Hepatocyte (in vitro differentiated cells): ENCODE measurements around the gene VCAN. TPM values are rescaled to one million over a fixed set of nuclear protein-coding genes. Genes with fewer than 3 reads are reported as not detected.

ENCODE experiments used
- DNase-seq: peaks from one replicate; pipeline ENCODE4 v3.0.0-alpha.2; 2016; ENCODE audit warnings: low spot score
- H2AFZ ChIP-seq: fragments of 200-600 bp; sonication (generic); 2 replicates; pipeline ENCODE4 v1.6.0; 2016; ENCODE audit warnings: antibody characterized with exemption, mild to moderate bottlenecking
- H3K27ac ChIP-seq: fragments of 200-600 bp; sonication (generic); 2 replicates; pipeline ENCODE4 v1.5.1; 2016; ENCODE audit warnings: mild to moderate bottlenecking
- H3K27me3 ChIP-seq: fragments of 200-600 bp; sonication (generic); 2 replicates; pipeline ENCODE4 v1.6.1; 2016
- H3K36me3 ChIP-seq: fragments of 200-600 bp; sonication (generic); replicated peaks from 2 replicates; pipeline ENCODE4 v1.5.1; 2016; ENCODE audit warnings: low read depth; ENCODE audit not compliant: insufficient read depth
- H3K4me1 ChIP-seq: fragments of 200-600 bp; sonication (generic); 2 replicates; pipeline ENCODE4 v1.5.1; 2016; ENCODE audit warnings: mild to moderate bottlenecking, moderate library complexity; ENCODE audit not compliant: insufficient read depth
- H3K4me2 ChIP-seq: fragments of 200-600 bp; sonication (generic); 2 replicates; pipeline ENCODE4 v1.6.0; 2016
- H3K4me3 ChIP-seq: fragments of 200-600 bp; sonication (generic); 2 replicates; pipeline ENCODE4 v1.5.1; 2016; ENCODE audit warnings: mild to moderate bottlenecking
- H3K79me2 ChIP-seq: fragments of 200-600 bp; sonication (generic); 2 replicates; pipeline ENCODE4 v1.6.0; 2017; ENCODE audit warnings: mild to moderate bottlenecking
- H3K9me2 ChIP-seq: fragments of 200-600 bp; sonication (generic); replicated peaks from 2 replicates; pipeline ENCODE4 v1.6.0; 2017; ENCODE audit warnings: mild to moderate bottlenecking; ENCODE audit not compliant: insufficient read depth
- H3K9me3 ChIP-seq: fragments of 200-600 bp; sonication (generic); 2 replicates; pipeline ENCODE4 v1.5.1; 2016; ENCODE audit warnings: low read depth, mild to moderate bottlenecking
- H4K20me1 ChIP-seq: fragments of 200-600 bp; sonication (generic); 2 replicates; pipeline ENCODE4 v1.6.0; 2016; ENCODE audit warnings: mild to moderate bottlenecking; ENCODE audit not compliant: insufficient read depth, poor library complexity, severe bottlenecking
- CTCF ChIP-seq: fragments of 200-600 bp; sonication (generic); IDR thresholded peaks from 2 replicates; pipeline ENCODE4 v1.5.1; 2016; ENCODE audit warnings: antibody characterized with exemption, mild to moderate bottlenecking; ENCODE audit not compliant: poor library complexity
- EZH2 ChIP-seq: fragments of 200-600 bp; sonication (generic); IDR thresholded peaks from 2 replicates; pipeline ENCODE4 v1.6.1; 2016; ENCODE audit warnings: antibody characterized with exemption, mild to moderate bottlenecking, borderline replicate concordance
- EZH2phosphoT487 ChIP-seq: fragments of 200-600 bp; sonication (generic); IDR thresholded peaks from one replicate; pipeline ENCODE4 v1.6.1; 2018; ENCODE audit warnings: antibody characterized with exemption, mild to moderate bottlenecking, low read depth, moderate library complexity; ENCODE audit not compliant: unreplicated experiment, severe bottlenecking
- WGBS: methylation state at CpG from one replicate; pipeline ENCODE4 v1.1.6; 2016; ENCODE audit warnings: low lambda C conversion rate; ENCODE audit errors: missing lambda C conversion rate; 5-methylcytosine and 5-hydroxymethylcytosine counted together
- polyA plus RNA-seq: library from polyadenylated mRNA; unstranded; fragments of >200 nt; fragmentation: Nextera tagmentation; extraction: Ambion mirVana; gene quantifications from 2 replicates; pipeline ENCODE4 v1.2.1, GENCODE V29; 2016
- total RNA-seq: library from RNA; depleted of rRNA; stranded (reverse); fragments of >200 nt; gene quantifications from 2 replicates; pipeline ENCODE4 v1.2.3, GENCODE V29; 2014

VCAN gene
- total and polyA plus RNA-seq, 2 experiments from 2014 or later: 104 to 398 TPM

- Histone ChIP-seq H3K36me3 (no peaks in the 10 kb centered on the region), H3K27ac (peak overlapping the region; percentile 31), H3K4me1 (peaks cover 7% of the 10 kb centered on the region), H3K4me2 (no peak overlapping the region), H3K4me3 (no peak overlapping the region), H3K9me3 (no peaks in the 10 kb centered on the region), H3K79me2 (peaks cover 16% of the 10 kb centered on the region), H2AFZ (no peak overlapping the region), H3K9me2 (no peaks in the 10 kb centered on the region), H3K27me3 (no peaks in the 10 kb centered on the region), H4K20me1 (no peaks in the 10 kb centered on the region)
- TF ChIP-seq EZH2phosphoT487: no peak
- no peak for TF ChIP-seq EZH2
- TF ChIP-seq CTCF: no peak
- WGBS: 80% methylated on average over 2 of the region's 2 CpGs
- DNase-seq: no peak
Observed at GRCh38 chr5:83528439-83528769, 56.9 kb downstream of the VCAN start.

GRCh38 chr5:83530193-83530592 is 58.6 kb downstream of the VCAN start:
- H3K27ac ChIP-seq: peak overlapping the region; percentile 6

GRCh38 chr5:83531661-83532060 is 60.1 kb downstream of the VCAN start:
- 69% methylated on average over 1 of the region's 1 CpG for WGBS
- no peak for DNase-seq
- no peaks in the 10 kb centered on the region for H3K4me1 ChIP-seq
- H3K4me2 ChIP-seq: no peak overlapping the region
- no peaks in the 10 kb centered on the region for H3K36me3 ChIP-seq
- no peak overlapping the region for H3K4me3 ChIP-seq
- H3K9me3 ChIP-seq: no peaks in the 10 kb centered on the region
- TF ChIP-seq CTCF (no peak), EZH2 (no peak), EZH2phosphoT487 (no peak)
- H3K79me2 ChIP-seq: peaks cover 16% of the 10 kb centered on the region
- no peak overlapping the region for H2AFZ ChIP-seq
- H3K27me3 ChIP-seq: no peaks in the 10 kb centered on the region
- no peak overlapping the region for H3K27ac ChIP-seq
- H4K20me1 ChIP-seq: no peaks in the 10 kb centered on the region
- H3K9me2 ChIP-seq: no peaks in the 10 kb centered on the region

More at GRCh38 chr5:83530193-83530592, 58.6 kb downstream of the VCAN start:
- Histone ChIP-seq H3K27me3 (no peaks in the 10 kb centered on the region), H3K9me3 (no peaks in the 10 kb centered on the region), H4K20me1 (no peaks in the 10 kb centered on the region), H3K79me2 (peaks cover 16% of the 10 kb centered on the region), H3K36me3 (no peaks in the 10 kb centered on the region), H2AFZ (no peak overlapping the region), H3K9me2 (no peaks in the 10 kb centered on the region), H3K4me2 (no peak overlapping the region), H3K4me3 (no peak overlapping the region), H3K4me1 (peaks cover 2% of the 10 kb centered on the region)
- no peak for DNase-seq
- 85% methylated on average over 2 of the region's 2 CpGs for WGBS
- TF ChIP-seq EZH2phosphoT487 (no peak), CTCF (no peak), EZH2 (no peak)
